HG03095 (cell line): Measurements from ENCODE around the gene KCNK17.
"Not testable (repeated sequence)": the region's sequence is repeated elsewhere in the genome, so short reads cannot be mapped to it uniquely, and the experiment has no call there.

Source experiments
- ATAC-seq: cut with Tn5 transposase; IDR thresholded peaks from one replicate; pipeline ENCODE4 v1.9.1; 2021; ENCODE audit warnings: moderate library complexity; ENCODE audit not compliant: unreplicated experiment

Gene KCNK17

GRCh38 chr6:39303425-39304153 is 10.6 kb downstream of the KCNK17 start:
- ATAC-seq, result no peak

DNA sequence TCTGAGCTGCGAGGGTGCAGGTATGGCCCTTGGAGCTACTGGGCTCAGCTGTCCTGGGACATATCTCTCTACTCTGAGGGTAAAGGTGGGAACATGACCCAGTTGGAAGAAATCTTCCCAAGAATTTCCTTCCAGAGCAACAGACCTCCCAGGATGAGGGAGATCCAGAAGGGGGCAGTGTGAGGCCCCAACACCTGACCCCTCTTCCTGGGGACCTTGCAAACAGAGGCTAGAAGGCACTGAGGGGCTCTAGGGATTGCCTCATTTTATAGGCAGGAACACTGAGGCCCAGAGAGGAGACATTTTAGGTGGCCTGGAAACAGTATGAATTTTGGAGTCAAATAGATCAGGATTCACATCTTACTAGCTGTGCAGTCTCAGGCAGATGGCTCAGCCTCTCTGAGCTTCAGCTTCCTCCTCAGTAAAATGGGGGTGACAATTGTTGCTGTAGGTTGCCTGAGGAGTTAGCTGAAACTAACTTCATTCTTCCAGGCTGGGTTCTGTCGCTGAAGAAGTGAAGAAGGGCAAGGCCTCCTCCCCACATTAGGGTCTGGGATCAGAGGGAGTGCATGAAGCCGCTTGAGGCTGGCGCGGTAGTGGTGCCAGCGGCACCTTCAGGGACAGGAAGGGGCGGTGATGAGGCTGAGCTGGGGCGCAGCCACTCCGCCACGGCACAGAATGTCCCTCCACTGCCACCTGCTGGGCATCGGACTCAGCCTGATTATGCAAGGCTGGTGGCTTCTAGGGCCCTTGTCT is 11.4 kb downstream of the KCNK17 start:
- peak; percentile 76 for ATAC-seq

DNA sequence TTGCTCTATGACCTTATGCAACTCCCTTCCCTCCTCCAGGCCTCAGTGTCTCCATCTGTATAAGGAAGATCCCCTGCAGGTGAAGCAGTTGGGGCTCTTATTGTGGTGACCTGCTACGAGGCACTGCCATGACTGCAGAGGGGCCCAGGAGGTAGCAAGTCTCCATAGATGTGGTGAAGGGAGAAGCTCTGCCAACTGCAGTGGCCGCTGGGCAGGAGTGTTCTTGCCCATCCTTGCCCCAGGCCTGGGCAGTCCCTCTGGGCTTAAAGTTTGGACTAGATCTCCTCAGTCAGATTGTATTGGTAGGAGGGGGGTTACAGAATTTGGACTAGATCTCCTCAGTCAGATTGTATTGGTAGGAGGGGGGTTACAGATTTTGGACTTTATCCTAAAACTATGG is 12.2 kb downstream of the KCNK17 start:
- ATAC-seq, result no peak

DNA sequence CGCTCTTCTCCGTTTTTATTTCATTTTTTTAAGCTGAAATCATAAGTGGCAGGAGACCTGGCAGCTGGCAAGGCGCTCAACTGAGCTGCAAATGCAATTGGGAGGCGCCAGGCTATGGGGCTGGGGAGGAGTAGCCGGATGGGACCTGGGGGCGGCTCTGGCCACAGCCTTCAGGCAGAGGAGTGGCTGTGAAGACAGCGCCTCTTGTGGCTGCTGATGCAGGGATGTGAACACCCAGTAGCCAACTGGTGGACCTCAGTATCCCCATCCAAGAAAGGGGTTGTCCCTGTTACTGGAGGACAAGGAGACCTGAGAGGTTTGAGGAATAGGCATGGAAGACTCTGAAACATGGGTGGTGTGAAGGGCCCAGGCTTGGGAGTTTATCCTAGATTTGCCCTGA is 12.6 kb downstream of the KCNK17 start:
- ATAC-seq, result no peak

DNA sequence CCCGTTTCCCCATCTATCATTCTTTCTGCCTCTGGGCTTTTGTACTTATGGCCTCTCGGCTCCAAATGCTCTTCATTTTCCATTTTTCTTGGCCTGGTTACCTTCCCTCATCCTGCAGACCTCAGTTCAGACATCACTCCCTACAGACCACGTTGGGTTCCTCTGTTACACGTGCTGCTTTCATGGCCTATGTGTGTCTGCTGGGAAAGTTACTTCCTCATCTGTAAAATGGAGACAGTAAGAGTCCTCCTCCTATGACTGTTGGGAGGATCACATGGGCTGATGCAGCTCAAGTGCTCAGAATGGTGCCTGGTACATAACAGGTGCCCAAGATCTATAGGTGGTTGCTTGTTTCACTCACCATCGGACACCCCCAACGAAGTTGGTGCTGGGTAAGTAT is 13.5 kb downstream of the KCNK17 start:
- no peak for ATAC-seq

- no peak for ATAC-seq
Measured at GRCh38 chr6:39298061-39298460, 16.2 kb downstream of the KCNK17 start.

DNA sequence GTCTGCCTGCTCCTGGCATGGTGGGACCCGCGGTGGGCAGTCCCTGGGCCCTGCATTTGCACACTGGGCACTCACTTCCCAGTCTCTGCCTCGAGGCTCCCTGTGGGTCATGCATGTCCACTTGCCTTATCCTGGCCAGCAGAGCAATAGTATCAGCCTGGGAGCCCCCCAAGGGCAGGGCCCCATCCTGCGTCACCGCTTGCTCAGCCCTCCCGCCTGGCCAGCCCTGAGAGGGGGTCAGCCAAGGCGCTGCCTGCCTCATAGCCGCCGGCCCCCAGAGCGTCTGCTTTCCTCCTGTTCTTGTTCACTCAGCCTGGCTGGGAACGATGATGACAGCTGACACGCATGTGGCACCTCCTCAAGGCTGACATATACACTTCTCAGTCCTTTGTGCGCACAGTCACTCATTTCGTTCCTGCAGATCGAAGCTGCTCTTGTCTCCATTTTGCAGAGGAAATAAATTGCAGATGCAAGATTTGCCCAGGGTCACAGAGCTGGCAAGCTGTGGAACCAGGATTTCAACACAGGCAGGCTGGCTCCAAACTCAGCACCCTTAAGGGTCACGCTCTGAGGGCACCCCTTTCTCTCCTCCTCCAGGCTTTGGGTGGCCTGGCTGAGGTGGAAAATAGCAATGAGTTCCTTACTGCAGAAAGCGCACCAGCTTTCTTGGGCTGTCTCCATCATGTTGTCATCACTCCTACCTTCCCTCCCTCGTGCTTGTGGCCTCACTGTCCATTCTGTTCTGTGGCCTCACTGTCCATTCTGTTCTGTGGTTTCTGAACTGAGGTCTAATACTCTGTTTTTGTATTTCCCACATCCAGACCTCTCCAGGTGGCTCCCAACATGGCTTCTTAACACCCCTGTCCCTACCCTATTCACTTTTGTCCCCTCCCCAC is 17.2 kb downstream of the KCNK17 start:
- ATAC-seq, result no peak

- ATAC-seq, result no peak
Measured at GRCh38 chr6:39295611-39296011, 18.6 kb downstream of the KCNK17 start.

GRCh38 chr6:39294899-39295298 is 19.3 kb downstream of the KCNK17 start:
- ATAC-seq, result no peak

DNA sequence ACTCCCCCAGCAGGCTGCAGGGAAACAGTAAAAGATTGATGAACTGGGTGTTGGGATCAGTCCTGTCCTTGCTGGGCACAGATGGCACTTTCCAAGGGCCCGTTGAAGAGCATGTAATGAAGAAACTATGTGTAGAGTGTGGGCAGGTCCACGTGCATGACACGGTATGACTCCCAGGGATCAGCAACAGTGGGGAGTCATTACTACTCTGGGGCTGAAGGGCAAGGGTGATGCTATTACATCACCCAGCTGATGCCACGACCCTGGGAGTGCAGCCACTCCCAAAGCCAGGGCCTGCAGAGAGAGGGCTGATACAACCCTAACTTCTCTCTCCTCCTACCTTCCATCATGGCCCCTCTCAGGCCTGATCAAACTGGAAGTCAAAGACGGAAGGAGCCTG is 20.1 kb downstream of the KCNK17 start:
- ATAC-seq, result no peak

- ATAC-seq, result no peak
Measured at GRCh38 chr6:39292637-39293036, 21.6 kb downstream of the KCNK17 start.

DNA sequence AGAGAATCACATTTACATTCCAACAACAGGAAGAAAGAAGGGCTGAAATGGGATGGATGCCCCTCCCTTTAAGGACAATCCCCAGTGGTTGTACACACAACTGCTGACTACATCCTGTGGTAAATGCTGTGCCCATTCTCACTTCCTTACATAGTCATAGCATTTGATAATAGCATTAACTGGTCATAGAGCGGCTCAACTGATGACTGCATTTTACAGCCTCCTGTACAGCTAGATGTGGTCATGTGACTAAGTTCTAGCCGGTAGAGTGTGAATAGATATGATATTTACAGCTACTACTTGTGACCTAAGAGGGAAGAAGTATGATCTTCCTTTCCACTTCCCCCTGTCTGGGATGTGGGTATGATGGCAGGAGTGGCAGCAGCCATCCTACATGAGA is 24.7 kb downstream of the KCNK17 start:
- no peak for ATAC-seq

- ATAC-seq, result no peak
Measured at GRCh38 chr6:39287601-39288000, 26.6 kb downstream of the KCNK17 start.

DNA sequence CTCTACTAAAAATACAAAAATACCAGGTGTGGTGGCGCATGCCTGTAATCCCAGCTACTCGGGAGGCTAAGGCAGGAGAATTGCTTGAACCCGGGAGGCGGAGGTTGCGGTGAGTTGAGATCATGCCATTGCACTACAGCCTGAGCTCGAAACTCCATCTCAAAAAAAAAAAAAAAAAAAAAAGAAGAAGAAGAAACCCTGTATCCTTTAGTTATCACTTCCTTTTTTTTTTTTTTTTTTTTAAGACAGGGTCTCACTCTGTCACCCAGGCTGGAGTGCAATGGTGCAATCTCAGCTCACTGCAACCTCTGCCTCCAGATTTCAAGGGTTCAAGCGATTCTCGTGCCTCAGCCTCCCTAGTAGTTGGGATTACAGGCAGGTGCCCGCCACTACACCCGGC is 27.6 kb downstream of the KCNK17 start:
- ATAC-seq, result not testable (repeated sequence)

DNA sequence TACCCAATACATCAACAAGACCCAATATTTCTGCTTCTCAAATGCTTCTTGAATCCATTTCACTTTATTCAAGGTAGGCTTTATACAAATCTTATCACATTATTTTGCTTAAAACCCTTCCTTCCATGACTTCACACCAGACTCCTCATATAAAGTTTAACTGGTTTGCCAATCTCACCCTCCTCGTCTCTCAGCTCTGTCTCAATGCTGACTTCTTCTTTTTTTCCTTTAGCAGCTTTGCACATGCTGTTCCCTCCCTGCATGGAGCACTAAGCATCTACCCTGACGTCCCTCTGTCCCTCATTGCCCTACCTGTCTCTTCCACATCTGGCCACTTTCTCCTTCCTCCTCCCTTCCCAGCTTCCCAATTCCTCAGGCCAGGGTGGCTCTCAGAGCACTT is 31.4 kb downstream of the KCNK17 start:
- ATAC-seq, result no peak

- ATAC-seq, result no peak
Measured at GRCh38 chr6:39281312-39281980, 32.8 kb downstream of the KCNK17 start.

DNA sequence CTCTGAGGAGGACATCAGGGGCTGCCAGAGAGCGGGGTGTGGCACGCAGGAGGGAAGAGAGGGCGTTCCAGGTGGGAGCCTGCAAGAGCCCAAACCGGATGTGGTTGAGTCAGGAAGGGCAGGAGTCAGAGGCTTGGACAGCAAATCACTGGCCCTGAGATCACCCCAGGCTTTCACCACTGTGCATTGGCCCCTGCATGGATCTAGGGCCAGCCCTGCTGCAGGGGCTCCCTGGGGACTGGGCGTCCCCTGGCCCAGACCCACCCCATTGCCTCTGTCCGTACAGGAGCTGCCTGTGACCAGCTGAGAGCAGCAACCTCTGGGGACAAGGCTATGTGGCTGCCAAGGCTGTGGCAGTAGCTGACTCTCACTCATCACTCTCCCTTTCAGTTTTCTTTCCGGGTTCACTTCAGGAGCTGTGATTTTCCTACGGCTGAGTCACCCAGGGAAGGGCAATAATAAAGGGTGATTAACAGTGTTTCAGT is 33.9 kb downstream of the KCNK17 start:
- no peak for ATAC-seq

- ATAC-seq, result no peak
Measured at GRCh38 chr6:39279539-39279938, 34.7 kb downstream of the KCNK17 start.

- ATAC-seq, result no peak
Measured at GRCh38 chr6:39276379-39276995, 37.7 kb downstream of the KCNK17 start.

- no peak for ATAC-seq
Measured at GRCh38 chr6:39274903-39275302, 39.3 kb downstream of the KCNK17 start.
